OCI-LY1 (cell line): ENCODE measurements around the gene MYO10.

ENCODE experiments used
- EZH2 ChIP-seq: fragments of 200-600 bp; sonication (generic), shearing (Covaris generic); IDR thresholded peaks from 2 replicates; pipeline ENCODE4 v1.8.0; 2017; ENCODE audit warnings: borderline replicate concordance, mixed run types, mild to moderate bottlenecking, antibody characterized with exemption, low read length, moderate library complexity, mixed read lengths
- TF ChIP-seq, protein P1 (sequence below): fragments of 200-600 bp; sonication (generic), shearing (Covaris generic); IDR thresholded peaks from 2 replicates; pipeline ENCODE4 v1.5.1; 2017; ENCODE audit warnings: mild to moderate bottlenecking, antibody characterized with exemption, low read length, moderate library complexity, mixed read lengths

DNA sequence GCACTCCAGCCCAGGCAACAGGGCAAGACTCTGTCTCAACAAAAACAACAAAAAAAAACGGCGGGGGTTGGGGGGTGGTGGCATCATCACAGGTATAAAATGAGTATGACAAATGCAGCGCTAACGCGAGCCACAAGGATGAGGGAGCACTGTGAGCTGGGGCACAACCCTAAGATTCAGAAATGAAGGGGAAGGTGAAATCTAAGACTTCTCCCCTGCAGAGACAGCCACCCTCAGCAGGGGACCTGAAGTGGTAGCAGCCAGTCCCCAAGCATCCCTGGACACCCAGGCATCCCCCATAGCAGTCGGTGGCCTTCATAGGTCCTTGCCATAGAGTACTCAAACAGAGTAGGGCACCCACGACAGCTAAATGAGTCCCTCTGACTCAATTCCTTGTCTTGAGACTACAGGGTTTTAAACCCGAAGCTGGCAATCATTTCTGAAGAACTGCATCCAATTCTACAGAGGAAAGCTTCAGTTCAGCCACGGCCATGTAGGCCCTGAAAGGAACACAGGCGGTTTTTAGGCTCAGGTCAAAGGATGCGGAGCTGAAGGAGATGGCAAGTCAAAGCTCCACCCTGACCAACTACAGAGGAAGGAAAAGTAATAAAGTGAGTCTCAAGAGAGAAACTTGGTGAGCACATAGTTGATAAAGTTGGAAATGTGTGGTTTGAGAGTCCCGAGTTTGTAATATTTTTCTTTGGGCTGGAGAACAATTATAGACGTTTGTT, 50.3 kb downstream of the MYO10 start:
- TF ChIP-seq, protein P1, sequence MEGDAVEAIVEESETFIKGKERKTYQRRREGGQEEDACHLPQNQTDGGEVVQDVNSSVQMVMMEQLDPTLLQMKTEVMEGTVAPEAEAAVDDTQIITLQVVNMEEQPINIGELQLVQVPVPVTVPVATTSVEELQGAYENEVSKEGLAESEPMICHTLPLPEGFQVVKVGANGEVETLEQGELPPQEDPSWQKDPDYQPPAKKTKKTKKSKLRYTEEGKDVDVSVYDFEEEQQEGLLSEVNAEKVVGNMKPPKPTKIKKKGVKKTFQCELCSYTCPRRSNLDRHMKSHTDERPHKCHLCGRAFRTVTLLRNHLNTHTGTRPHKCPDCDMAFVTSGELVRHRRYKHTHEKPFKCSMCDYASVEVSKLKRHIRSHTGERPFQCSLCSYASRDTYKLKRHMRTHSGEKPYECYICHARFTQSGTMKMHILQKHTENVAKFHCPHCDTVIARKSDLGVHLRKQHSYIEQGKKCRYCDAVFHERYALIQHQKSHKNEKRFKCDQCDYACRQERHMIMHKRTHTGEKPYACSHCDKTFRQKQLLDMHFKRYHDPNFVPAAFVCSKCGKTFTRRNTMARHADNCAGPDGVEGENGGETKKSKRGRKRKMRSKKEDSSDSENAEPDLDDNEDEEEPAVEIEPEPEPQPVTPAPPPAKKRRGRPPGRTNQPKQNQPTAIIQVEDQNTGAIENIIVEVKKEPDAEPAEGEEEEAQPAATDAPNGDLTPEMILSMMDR, result no peak
- TF ChIP-seq EZH2, result no peak
